ENCODE measurements around the gene NTNG1.

The NTNG1 gene

GRCh38 chr1:107142140-107142542, 1.3 kb downstream of the NTNG1 start:
- TF ChIP-seq, protein P1, sequence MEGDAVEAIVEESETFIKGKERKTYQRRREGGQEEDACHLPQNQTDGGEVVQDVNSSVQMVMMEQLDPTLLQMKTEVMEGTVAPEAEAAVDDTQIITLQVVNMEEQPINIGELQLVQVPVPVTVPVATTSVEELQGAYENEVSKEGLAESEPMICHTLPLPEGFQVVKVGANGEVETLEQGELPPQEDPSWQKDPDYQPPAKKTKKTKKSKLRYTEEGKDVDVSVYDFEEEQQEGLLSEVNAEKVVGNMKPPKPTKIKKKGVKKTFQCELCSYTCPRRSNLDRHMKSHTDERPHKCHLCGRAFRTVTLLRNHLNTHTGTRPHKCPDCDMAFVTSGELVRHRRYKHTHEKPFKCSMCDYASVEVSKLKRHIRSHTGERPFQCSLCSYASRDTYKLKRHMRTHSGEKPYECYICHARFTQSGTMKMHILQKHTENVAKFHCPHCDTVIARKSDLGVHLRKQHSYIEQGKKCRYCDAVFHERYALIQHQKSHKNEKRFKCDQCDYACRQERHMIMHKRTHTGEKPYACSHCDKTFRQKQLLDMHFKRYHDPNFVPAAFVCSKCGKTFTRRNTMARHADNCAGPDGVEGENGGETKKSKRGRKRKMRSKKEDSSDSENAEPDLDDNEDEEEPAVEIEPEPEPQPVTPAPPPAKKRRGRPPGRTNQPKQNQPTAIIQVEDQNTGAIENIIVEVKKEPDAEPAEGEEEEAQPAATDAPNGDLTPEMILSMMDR (conservative IDR thresholded peaks at IDR 0.05; ENCODE audit: low read depth, low read length): peak; percentile 54
- peak overlapping the region; percentile 65 for H3K4me3 ChIP-seq (ENCODE audit: low read length)
- DNase-seq (ENCODE audit: low read depth): peak; percentile 45

DNA sequence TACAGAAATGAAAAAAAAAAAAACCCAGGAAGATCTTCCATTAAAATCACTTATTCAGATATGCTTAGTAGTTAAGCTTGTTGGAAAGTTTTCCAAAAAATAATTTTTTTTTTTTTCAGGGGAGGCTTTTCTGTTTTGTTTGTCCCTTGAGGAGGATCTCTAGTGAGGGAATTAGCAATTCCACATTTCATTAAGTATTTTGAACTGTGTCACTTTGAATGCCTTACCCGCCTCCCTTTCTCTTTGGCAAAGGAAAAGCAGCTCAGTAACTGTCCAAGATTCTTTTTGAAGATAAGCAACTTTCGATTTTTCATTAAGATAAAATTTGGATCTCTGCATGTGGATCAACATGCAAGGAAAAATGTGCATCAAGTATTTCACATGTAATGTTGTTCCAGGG, 1.8 kb downstream of the NTNG1 start:
- H3K4me3 ChIP-seq (ENCODE audit: low read length): no peak overlapping the region
- TF ChIP-seq, protein P1 (conservative IDR thresholded peaks at IDR 0.05; ENCODE audit: low read depth, low read length): no peak
- no peak for DNase-seq (ENCODE audit: low read depth)

GRCh38 chr1:107145637-107146036, 4.8 kb downstream of the NTNG1 start:
- DNase-seq (ENCODE audit: low read depth): peak; percentile 39
- TF ChIP-seq, protein P1 (conservative IDR thresholded peaks at IDR 0.05; ENCODE audit: low read depth, low read length): no peak

DNA sequence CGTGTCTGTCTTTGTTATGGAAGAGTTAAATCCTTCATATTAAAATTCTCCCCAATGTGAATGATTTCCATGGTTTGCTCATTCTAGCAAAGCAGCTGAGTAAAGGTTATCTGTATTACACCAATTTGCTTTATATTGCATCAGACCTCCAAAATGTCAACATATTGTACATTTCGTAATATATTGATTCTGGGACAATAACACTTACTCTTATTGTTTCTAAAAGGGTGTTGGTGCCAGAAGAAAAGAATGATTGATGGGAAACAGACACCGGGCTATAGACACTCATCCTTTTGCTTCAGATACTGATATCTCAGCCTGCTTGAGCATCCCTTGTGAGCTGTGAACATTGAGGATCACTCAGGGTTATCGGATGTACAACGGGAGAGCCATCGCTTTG, 7.0 kb downstream of the NTNG1 start:
- DNase-seq (ENCODE audit: low read depth): no peak
- TF ChIP-seq, protein P1 (conservative IDR thresholded peaks at IDR 0.05; ENCODE audit: low read depth, low read length): no peak
- no peak overlapping the region for H3K4me3 ChIP-seq (ENCODE audit: low read length)

More at GRCh38 chr1:107145637-107146036, 4.8 kb downstream of the NTNG1 start:
- H3K4me3 ChIP-seq (ENCODE audit: low read length): no peak overlapping the region

DNA sequence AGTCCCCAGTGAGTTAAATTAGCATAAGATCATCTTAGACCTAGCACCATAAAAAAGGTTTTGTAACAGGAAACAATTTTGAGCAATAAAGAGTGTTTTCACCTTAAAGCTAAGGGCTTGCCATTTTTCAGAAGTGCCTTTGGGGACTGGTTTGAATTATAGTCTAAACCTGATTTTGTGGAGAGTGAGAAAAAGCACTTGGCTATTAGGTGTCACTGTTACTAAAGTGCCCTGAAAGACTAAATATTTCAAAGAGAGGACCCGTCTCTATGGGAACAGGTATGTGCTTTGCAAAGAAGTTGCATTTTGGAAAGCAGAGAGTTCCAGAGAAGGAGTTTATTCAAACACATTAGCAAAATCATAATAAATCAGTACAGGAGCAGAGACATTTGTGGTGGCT, 9.1 kb downstream of the NTNG1 start:
- TF ChIP-seq, protein P1 (conservative IDR thresholded peaks at IDR 0.05; ENCODE audit: low read depth, low read length): no peak
- no peak for DNase-seq (ENCODE audit: low read depth)
- no peak overlapping the region for H3K4me3 ChIP-seq (ENCODE audit: low read length)

DNA sequence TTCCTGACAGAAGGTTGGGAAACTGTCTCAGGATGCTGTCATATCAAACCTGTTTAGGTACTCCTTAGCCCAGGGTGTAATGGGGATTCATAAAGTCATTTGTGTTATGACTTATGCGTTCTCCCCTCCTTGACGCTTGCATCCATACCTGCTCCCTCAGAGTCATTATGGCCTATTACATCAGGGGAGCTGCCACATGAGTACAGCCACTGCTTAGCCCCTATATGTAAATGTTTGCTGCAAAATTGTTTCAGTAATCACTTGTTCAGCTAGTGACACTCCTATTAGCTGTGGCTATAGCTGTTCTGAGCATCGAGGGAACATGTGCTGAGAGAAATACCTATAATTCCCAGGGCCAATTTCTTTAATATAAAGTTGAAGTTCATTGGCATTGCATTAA, 10.5 kb downstream of the NTNG1 start:
- no peak overlapping the region for H3K4me3 ChIP-seq (ENCODE audit: low read length)
- TF ChIP-seq, protein P1 (conservative IDR thresholded peaks at IDR 0.05; ENCODE audit: low read depth, low read length): no peak
- no peak for DNase-seq (ENCODE audit: low read depth)

DNA sequence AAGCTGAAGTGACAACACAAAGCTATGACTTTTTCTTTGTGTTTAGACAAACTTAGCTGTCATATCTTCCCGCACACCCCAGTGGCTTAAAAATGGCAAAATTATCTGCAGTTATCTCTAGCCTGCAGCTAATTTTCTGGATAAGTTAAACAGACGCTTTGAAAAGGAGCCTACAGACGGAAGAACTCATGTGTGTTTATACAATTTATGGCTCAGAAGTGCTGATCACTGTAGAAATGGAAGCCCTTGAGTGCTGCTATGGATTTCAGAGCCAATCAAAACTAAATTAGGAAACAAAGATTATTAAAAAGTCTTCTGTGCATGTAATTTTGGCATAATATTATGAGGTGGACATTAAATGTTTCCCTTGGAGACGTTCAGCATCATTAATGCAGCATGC, 11.6 kb downstream of the NTNG1 start:
- H3K4me3 ChIP-seq (ENCODE audit: low read length): no peak overlapping the region
- no peak for DNase-seq (ENCODE audit: low read depth)
- TF ChIP-seq, protein P1 (conservative IDR thresholded peaks at IDR 0.05; ENCODE audit: low read depth, low read length): no peak

All from retinal pigment epithelial cell (primary cell).